ENCODE measurements around the gene ITGA11.

GRCh38 chr15:68449389-68449788 lies 17.4 kb upstream of the ITGA11 start:
- TF ChIP-seq ZNF274 (IDR thresholded peaks at IDR 0.05; ENCODE audit: low read depth, low read length) (no peak), YY1 (IDR thresholded peaks at IDR 0.05; ENCODE audit: insufficient read depth, insufficient read length) (no peak)
